ENCODE measurements around the gene ZNF738. TPM values are rescaled to one million over a fixed set of nuclear protein-coding genes. Genes with fewer than 3 reads are reported as not detected.

The ZNF738 gene
- total and polyA plus RNA-seq, 2 of the 13 experiments (the other 11 are each of a cell fraction or from before 2014, with no cell fraction given): 2.7 to 5.3 TPM

- TF ChIP-seq REPIN1 (CRISPR knock-in tag; IDR thresholded peaks at IDR 0.05; ENCODE audit: borderline replicate concordance, low read depth): no peak
Observed at GRCh38 chr19:21314676-21315075, 44.1 kb upstream of the ZNF738 start (continued).

GRCh38 chr19:21317821-21318220 is 41.0 kb upstream of the ZNF738 start:
- Histone ChIP-seq H3K27ac (ENCODE audit: extremely low read length, insufficient read depth, low read length) (no peak overlapping the region), H2AFZ (ENCODE audit: low read length) (no peak overlapping the region), H4K20me1 (ENCODE audit: insufficient read depth, low read length) (no peaks in the 10 kb centered on the region), H3K4me2 (ENCODE audit: low read depth, low read length) (no peak overlapping the region), H3K27me3 (ENCODE audit: control insufficient read depth in 1 of 2, insufficient read depth in 2 of 2, low read length in 2 of 2) (no peaks in the 10 kb centered on the region), H3K36me3 (replicated peaks in 1 of 2; ENCODE audit: control insufficient read depth in 1 of 2, insufficient read depth in 2 of 2, low read length in 2 of 2) (no peaks in the 10 kb centered on the region), H3K4me1 (ENCODE audit: insufficient read depth, low read length) (peaks cover 17% of the 10 kb centered on the region), H3K4me3 (replicated peaks in 1 of 3; ENCODE audit: insufficient read depth in 1 of 3, low read depth in 2 of 3, low read length in 3 of 3) (no peak overlapping the region), H3K9me3 (ENCODE audit: low read length) (no peaks in the 10 kb centered on the region), H3K79me2 (ENCODE audit: insufficient read depth, low read length) (peaks cover 14% of the 10 kb centered on the region), H3K9ac (ENCODE audit: insufficient read depth, low read depth, low read length) (no peak overlapping the region)
- FAIRE-seq: no peak
- TF ChIP-seq JDP2 (CRISPR knock-in tag; IDR thresholded peaks at IDR 0.05; ENCODE audit: borderline replicate concordance) (no peak), ZNF230 (CRISPR knock-in tag; IDR thresholded peaks at IDR 0.05) (no peak), ZBTB44 (CRISPR knock-in tag; IDR thresholded peaks at IDR 0.05) (no peak), YY1 (IDR thresholded peaks at IDR 0.05; ENCODE audit: insufficient read depth, insufficient replicate concordance, low read depth, low read length) (no peak), REPIN1 (CRISPR knock-in tag; IDR thresholded peaks at IDR 0.05; ENCODE audit: borderline replicate concordance, low read depth) (no peak), HES4 (CRISPR knock-in tag; IDR thresholded peaks at IDR 0.05; ENCODE audit: borderline replicate concordance) (no peak), U2AF2 (IDR thresholded peaks at IDR 0.05; ENCODE audit: low read depth, low read length) (no peak)
- CTCF ChIA-PET (ENCODE audit: low intra/inter-chr PET ratio, low total read pairs): no interaction called here
- POLR2A ChIA-PET: interaction anchor here (4.5 kb wide), 1 partner anchor 11 kb away, joined by 17 read pairs; the partner anchor contains the start of gene ZNF708
- in situ Hi-C loops (cut with HindIII; ENCODE audit: extremely low pct_ligation_motif_present, low pct_unique_long_range_greater_than_20kb) (no loop called here), intact Hi-C loops (cut with micrococcal nuclease; ENCODE audit: unreplicated experiment) (no loop called here)
- no peak for ATAC-seq
- no TSS peak for BruUV-seq (replicated peaks)
- WGBS (ENCODE audit: low lambda C conversion rate): 93% methylated on average over 1 of the region's 1 CpG
- DNase-seq (ENCODE audit: low spot score): no peak

Data from HepG2 (cell line).